PFSK-1 (cell line): ENCODE measurements around the gene BCAS1.

Source experiments
- FOXP2 ChIP-seq: optimal IDR thresholded peaks from 2 replicates; pipeline ENCODE3; 2011; ENCODE audit warnings: borderline replicate concordance, control low read depth, inconsistent platforms; ENCODE audit not compliant: insufficient read depth; ENCODE audit errors: extremely low read length, extremely low read depth
- POLR2AphosphoS5 ChIP-seq: IDR thresholded peaks from 2 replicates; pipeline ENCODE4 v1.6.1; 2012; ENCODE audit warnings: low read depth, mild to moderate bottlenecking, control low read depth, low read length, moderate library complexity
- REST ChIP-seq, 2 experiments: IDR thresholded peaks; 2 replicates each; pipeline versions ENCODE4 v1.6.1 to v1.8.0; 2011 to 2012; ENCODE audit warnings: low read depth in 2 of 2, low read length in 2 of 2, control low read depth in 1 of 2, inconsistent platforms in 1 of 2, mild to moderate bottlenecking in 1 of 2, moderate library complexity in 1 of 2; ENCODE audit not compliant: insufficient read depth in 1 of 2
- SIN3A ChIP-seq: IDR thresholded peaks from 2 replicates; pipeline ENCODE4 v1.6.1; 2012; ENCODE audit warnings: mild to moderate bottlenecking, low read length, moderate library complexity, borderline replicate concordance; ENCODE audit not compliant: insufficient read depth
- TAF1 ChIP-seq: IDR thresholded peaks from 2 replicates; pipeline ENCODE4 v1.6.1; 2012; ENCODE audit warnings: low read length, control low read depth, borderline replicate concordance; ENCODE audit not compliant: insufficient read depth

The BCAS1 gene

GRCh38 chr20:54014293-54014926 is 56.0 kb downstream of the BCAS1 start:
- TF ChIP-seq FOXP2 (no peak), TAF1 (no peak), SIN3A (no peak), REST (IDR thresholded peaks at IDR 0.05; ENCODE audit: insufficient read depth in 1 of 2, low read depth in 2 of 2, low read length in 2 of 2) (no peak), POLR2AphosphoS5 (no peak)

- no peak for TF ChIP-seq POLR2AphosphoS5
- no peak for TF ChIP-seq TAF1
- TF ChIP-seq FOXP2: no peak
- no peak for TF ChIP-seq SIN3A
- TF ChIP-seq REST (IDR thresholded peaks at IDR 0.05; ENCODE audit: insufficient read depth in 1 of 2, low read depth in 2 of 2, low read length in 2 of 2): no peak
Observed at GRCh38 chr20:54013471-54013870, 56.9 kb downstream of the BCAS1 start.

- TF ChIP-seq POLR2AphosphoS5: no peak
Observed at GRCh38 chr20:54011346-54011745, 59.0 kb downstream of the BCAS1 start.

GRCh38 chr20:54005524-54005923 is 64.9 kb downstream of the BCAS1 start:
- TF ChIP-seq SIN3A: no peak
- no peak for TF ChIP-seq FOXP2
- TF ChIP-seq TAF1: no peak
- TF ChIP-seq REST (IDR thresholded peaks at IDR 0.05; ENCODE audit: insufficient read depth in 1 of 2, low read depth in 2 of 2, low read length in 2 of 2): no peak
- no peak for TF ChIP-seq POLR2AphosphoS5

GRCh38 chr20:54004445-54004844 is 65.9 kb downstream of the BCAS1 start:
- no peak for TF ChIP-seq TAF1

- no peak for TF ChIP-seq REST (IDR thresholded peaks at IDR 0.05; ENCODE audit: insufficient read depth in 1 of 2, low read depth in 2 of 2, low read length in 2 of 2)
- no peak for TF ChIP-seq SIN3A
- TF ChIP-seq POLR2AphosphoS5: no peak
- no peak for TF ChIP-seq FOXP2
- TF ChIP-seq TAF1: no peak
Observed at GRCh38 chr20:54002741-54003140, 67.7 kb downstream of the BCAS1 start.
